Gastroesophageal sphincter (tissue), 4 donors: Measurements from ENCODE around the gene RNF8. TPM values are rescaled to one million over a fixed set of nuclear protein-coding genes. Genes with fewer than 3 reads are reported as not detected.
"Not testable (repeated sequence)": the region's sequence is repeated elsewhere in the genome, so short reads cannot be mapped to it uniquely, and the experiment has no call there.

ENCODE experiments used
- ATAC-seq: fragments of 150-250 bp; one replicate; pipeline ENCODE4 v1.9.1; 2016; ENCODE audit warnings: mild to moderate bottlenecking, moderate library complexity
- H3K27ac ChIP-seq, 4 donors: fragments of 200-600 bp; sonication (generic) in 3 of 4; 1 replicate in 3 of 4; 2 replicates in 1 of 4; pipeline ENCODE4 v1.5.1; 2016 to 2019
- H3K27me3 ChIP-seq: fragments of 200-600 bp; sonication (generic); one replicate; pipeline ENCODE4 v1.5.1; 2019
- H3K36me3 ChIP-seq, 2 donors: fragments of 200-600 bp; sonication (generic); one replicate each; pipeline ENCODE4 v1.5.1; 2019; ENCODE audit warnings: control low read depth in 1 of 2
- H3K4me1 ChIP-seq, 3 donors: fragments of 200-600 bp; sonication (generic); 1 replicate in 2 of 3; 2 replicates in 1 of 3; pipeline ENCODE4 v1.5.1; 2016 to 2019; ENCODE audit warnings: control low read depth in 2 of 3
- H3K4me3 ChIP-seq, 2 donors: fragments of 200-600 bp; sonication (generic); one replicate each; pipeline ENCODE4 v1.5.1; 2019; ENCODE audit warnings: mild to moderate bottlenecking in 1 of 2, moderate library complexity in 1 of 2
- H3K9me3 ChIP-seq, 3 donors: fragments of 200-600 bp; sonication (generic); one replicate each; pipeline ENCODE4 v1.5.1; 2017 to 2019; ENCODE audit warnings: control low read depth in 2 of 3
- EP300 ChIP-seq: sonication (generic); formaldehyde crosslinking; IDR thresholded peaks from one replicate; pipeline ENCODE4 v1.6.1; 2017; ENCODE audit warnings: antibody characterized with exemption, mild to moderate bottlenecking
- POLR2A ChIP-seq, 2 donors: fragments of 450-650 bp; IDR thresholded peaks; one replicate each; pipeline ENCODE4 v1.6.1; 2017; ENCODE audit warnings: antibody characterized with exemption in 2 of 2, mild to moderate bottlenecking in 2 of 2, moderate library complexity in 1 of 2
- POLR2AphosphoS5 ChIP-seq: sonication (generic); formaldehyde crosslinking; IDR thresholded peaks from one replicate; pipeline ENCODE4 v1.6.1; 2017; ENCODE audit warnings: antibody characterized with exemption
- WGBS, 2 donors: methylation state at CpG; one replicate each; pipeline ENCODE4 v1.1.5; 2018; ENCODE audit warnings: low coverage in 1 of 2; 5-methylcytosine and 5-hydroxymethylcytosine counted together
- total RNA-seq, 4 donors: library from RNA; depleted of rRNA; stranded (reverse); fragments of >200 nt; gene quantifications; one replicate each; pipeline ENCODE4 v1.1.0, GENCODE V29; 2016
- TF ChIP-seq, protein P1 (sequence below), 4 experiments: fragments of 200-600 bp in 2 of 4; fragments of 450-650 bp in 2 of 4; sonication (generic) in 1 of 4; IDR thresholded peaks; one replicate each; pipeline ENCODE4 v1.5.1; 2017 to 2019; ENCODE audit warnings: antibody characterized with exemption in 4 of 4, mild to moderate bottlenecking in 2 of 4, moderate library complexity in 2 of 4

RNF8 gene
- total RNA-seq, 4 donors from 2014 or later, result 10.0 to 21.5 (median 16.0) TPM

- ATAC-seq, result no peak
- Histone ChIP-seq H3K27me3 (no peaks in the 10 kb centered on the region), H3K36me3 (peaks cover 0 to 71% of the 10 kb centered on the region in 2 donors), H3K4me3 (no peak overlapping the region), H3K27ac (no peak overlapping the region), H3K4me1 (peaks cover 0 to 26% (median 2%) of the 10 kb centered on the region in 3 donors), H3K9me3 (no peaks in the 10 kb centered on the region)
- TF ChIP-seq POLR2A (IDR thresholded peaks at IDR 0.05) (no peak), EP300 (no peak), POLR2AphosphoS5 (no peak)
- TF ChIP-seq, protein P1, sequence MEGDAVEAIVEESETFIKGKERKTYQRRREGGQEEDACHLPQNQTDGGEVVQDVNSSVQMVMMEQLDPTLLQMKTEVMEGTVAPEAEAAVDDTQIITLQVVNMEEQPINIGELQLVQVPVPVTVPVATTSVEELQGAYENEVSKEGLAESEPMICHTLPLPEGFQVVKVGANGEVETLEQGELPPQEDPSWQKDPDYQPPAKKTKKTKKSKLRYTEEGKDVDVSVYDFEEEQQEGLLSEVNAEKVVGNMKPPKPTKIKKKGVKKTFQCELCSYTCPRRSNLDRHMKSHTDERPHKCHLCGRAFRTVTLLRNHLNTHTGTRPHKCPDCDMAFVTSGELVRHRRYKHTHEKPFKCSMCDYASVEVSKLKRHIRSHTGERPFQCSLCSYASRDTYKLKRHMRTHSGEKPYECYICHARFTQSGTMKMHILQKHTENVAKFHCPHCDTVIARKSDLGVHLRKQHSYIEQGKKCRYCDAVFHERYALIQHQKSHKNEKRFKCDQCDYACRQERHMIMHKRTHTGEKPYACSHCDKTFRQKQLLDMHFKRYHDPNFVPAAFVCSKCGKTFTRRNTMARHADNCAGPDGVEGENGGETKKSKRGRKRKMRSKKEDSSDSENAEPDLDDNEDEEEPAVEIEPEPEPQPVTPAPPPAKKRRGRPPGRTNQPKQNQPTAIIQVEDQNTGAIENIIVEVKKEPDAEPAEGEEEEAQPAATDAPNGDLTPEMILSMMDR (IDR thresholded peaks at IDR 0.05), result no peak
Observed at GRCh38 chr6:37321101-37321500, 32.7 kb upstream of the RNF8 start.

DNA sequence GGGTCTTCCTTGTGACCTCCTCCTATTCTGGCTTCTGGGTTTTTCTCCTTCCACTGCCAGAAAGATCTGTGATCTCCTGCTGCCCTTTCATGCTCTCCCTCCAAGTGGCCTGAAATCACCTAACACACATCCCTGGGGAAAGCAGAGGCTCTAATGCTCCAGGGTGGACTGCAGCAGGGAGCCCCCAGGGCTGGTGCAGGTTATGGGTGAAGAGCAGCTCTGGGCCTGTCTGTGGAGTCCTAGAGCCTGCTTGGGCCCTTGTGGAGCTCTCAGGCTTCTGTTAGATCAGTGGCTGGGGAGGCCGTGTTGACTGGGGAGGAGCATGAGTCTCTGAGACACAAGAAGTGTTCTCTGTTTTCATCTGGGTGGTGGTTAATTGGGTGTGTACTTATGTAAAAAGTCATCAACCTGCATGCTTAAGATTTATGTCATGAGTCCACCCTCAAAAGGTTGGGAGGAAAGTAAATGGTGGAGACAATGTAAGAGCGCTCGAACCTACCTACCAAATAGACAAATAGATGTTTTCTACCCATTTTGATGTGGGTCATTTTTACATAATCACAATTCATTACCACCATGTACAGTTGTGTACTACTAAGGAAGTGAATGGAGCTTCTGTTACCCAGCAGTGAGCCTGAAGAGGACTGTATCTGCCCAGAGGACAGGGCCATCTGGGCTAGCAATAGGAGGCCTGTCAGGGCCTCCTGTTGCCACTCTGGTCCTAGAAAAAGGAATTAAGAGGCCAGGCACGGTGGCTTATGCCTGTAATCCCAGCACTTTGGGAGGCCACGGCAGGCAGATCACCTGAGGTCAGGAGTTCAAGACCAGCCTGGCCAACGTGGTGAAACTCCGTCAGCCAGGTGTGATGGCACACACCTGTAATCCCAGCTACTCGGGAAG is 32.0 kb upstream of the RNF8 start:
- Histone ChIP-seq H3K27ac (no peak overlapping the region), H3K4me3 (no peak overlapping the region), H3K36me3 (peaks cover 0 to 64% of the 10 kb centered on the region in 2 donors), H3K4me1 (peaks cover 0 to 26% (median 2%) of the 10 kb centered on the region in 3 donors), H3K9me3 (no peaks in the 10 kb centered on the region), H3K27me3 (no peaks in the 10 kb centered on the region)
- 90 to 96% methylated on average over 3 of the region's 8 CpGs for WGBS, 2 donors
- no peak for ATAC-seq
- TF ChIP-seq, protein P1 (IDR thresholded peaks at IDR 0.05), result no peak
- TF ChIP-seq EP300, result no peak
- TF ChIP-seq POLR2A (IDR thresholded peaks at IDR 0.05), result no peak
- TF ChIP-seq POLR2AphosphoS5, result no peak

DNA sequence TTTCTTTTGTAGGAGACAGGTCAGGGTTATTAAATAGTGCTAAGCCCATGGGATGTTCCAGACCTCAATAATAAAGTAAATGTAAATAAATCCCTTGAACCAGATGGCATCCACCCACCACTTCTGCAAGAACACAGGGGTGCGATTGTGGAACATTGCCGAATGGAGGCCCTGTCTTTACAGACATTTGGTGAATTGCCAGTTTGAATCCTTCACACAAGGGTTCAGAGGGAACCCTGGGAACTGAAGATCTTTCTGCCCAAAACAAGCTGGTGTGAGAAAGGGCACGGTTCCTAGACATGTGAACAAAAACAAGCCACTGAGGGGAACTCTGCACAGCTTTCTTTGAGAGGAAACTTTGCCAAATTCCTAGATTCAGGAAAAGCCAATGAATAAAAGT is 30.2 kb upstream of the RNF8 start:
- Histone ChIP-seq H3K36me3 (peaks cover 0 to 46% of the 10 kb centered on the region in 2 donors), H3K9me3 (no peaks in the 10 kb centered on the region), H3K4me3 (no peak overlapping the region), H3K4me1 (peaks cover 0 to 26% (median 2%) of the 10 kb centered on the region in 3 donors), H3K27me3 (no peaks in the 10 kb centered on the region), H3K27ac (no peak overlapping the region)
- no peak for ATAC-seq
- WGBS, 2 donors, result 11 to 20% methylated on average over 1 to 3 of the region's 3 CpGs
- TF ChIP-seq POLR2AphosphoS5, result no peak
- TF ChIP-seq EP300, result no peak
- TF ChIP-seq POLR2A (IDR thresholded peaks at IDR 0.05), result no peak
- TF ChIP-seq, protein P1 (IDR thresholded peaks at IDR 0.05), result no peak

GRCh38 chr6:37324131-37325033 is 29.4 kb upstream of the RNF8 start:
- Histone ChIP-seq H3K27me3 (no peaks in the 10 kb centered on the region), H3K36me3 (peaks cover 0 to 45% of the 10 kb centered on the region in 2 donors), H3K4me3 (no peak overlapping the region), H3K27ac (no peak overlapping the region), H3K4me1 (peaks cover 0 to 26% (median 2%) of the 10 kb centered on the region in 3 donors), H3K9me3 (no peaks in the 10 kb centered on the region)
- no peak for ATAC-seq
- 44 to 45% methylated on average over 4 of the region's 4 CpGs for WGBS, 2 donors
- TF ChIP-seq POLR2AphosphoS5, result no peak
- no peak for TF ChIP-seq EP300
- no peak for TF ChIP-seq POLR2A (IDR thresholded peaks at IDR 0.05)
- TF ChIP-seq, protein P1 (IDR thresholded peaks at IDR 0.05), result no peak

- H3K36me3 ChIP-seq, result peaks cover 0 to 45% of the 10 kb centered on the region in 2 donors
- H3K4me3 ChIP-seq, ATAC-seq: not testable (repeated sequence)
Observed at GRCh38 chr6:37330345-37330744, 23.4 kb upstream of the RNF8 start.

More at GRCh38 chr6:37330345-37330744, 23.4 kb upstream of the RNF8 start:
- H3K9me3 ChIP-seq, H3K27ac ChIP-seq, H3K4me1 ChIP-seq, H3K27me3 ChIP-seq: not testable (repeated sequence)
- 90% methylated on average over 10 of the region's 10 CpGs; no CpG with 5 or more reads in 1 of the 2 donors for WGBS, 2 donors
